OCI-LY1 (cell line): ENCODE results near the gene FA2H.
"Not testable (repeated sequence)": the region's sequence is repeated elsewhere in the genome, so short reads cannot be mapped to it uniquely, and the experiment has no call there.

Experiments used
- H2AFZ ChIP-seq: fragments of 200-600 bp; sonication (generic), shearing (Covaris generic); 2 replicates; pipeline ENCODE4 v1.6.0; 2014; ENCODE audit warnings: antibody characterized with exemption, mild to moderate bottlenecking, low read length
- H3F3A ChIP-seq: fragments of 200-600 bp; sonication (generic), shearing (Covaris generic); 2 replicates; pipeline ENCODE4 v1.6.0; 2014; ENCODE audit warnings: mild to moderate bottlenecking, antibody characterized with exemption, low read length, moderate library complexity; ENCODE audit not compliant: insufficient read depth
- H3K27ac ChIP-seq: fragments of 200-600 bp; sonication (generic); 2 replicates; pipeline ENCODE4 v1.5.1; 2014; ENCODE audit warnings: low read length, mixed run types, mild to moderate bottlenecking, low read depth; ENCODE audit not compliant: poor library complexity, severe bottlenecking
- H3K27me3 ChIP-seq: fragments of 200-600 bp; sonication (generic); 2 replicates; pipeline ENCODE4 v1.6.0; 2014; ENCODE audit warnings: antibody characterized with exemption, mild to moderate bottlenecking, low read length, moderate library complexity; ENCODE audit not compliant: insufficient read depth
- H3K36me3 ChIP-seq: fragments of 200-600 bp; sonication (generic); 2 replicates; pipeline ENCODE4 v1.6.1; 2014; ENCODE audit warnings: mild to moderate bottlenecking, antibody characterized with exemption, low read length, moderate library complexity, mixed read lengths; ENCODE audit not compliant: insufficient read depth
- H3K4me1 ChIP-seq: fragments of 200-600 bp; sonication (generic); 2 replicates; pipeline ENCODE4 v1.5.1; 2014; ENCODE audit warnings: mild to moderate bottlenecking, low read length, moderate library complexity; ENCODE audit not compliant: insufficient read depth, severe bottlenecking
- H3K4me2 ChIP-seq: fragments of 200-600 bp; sonication (generic), shearing (Covaris generic); 2 replicates; pipeline ENCODE4 v1.6.1; 2014; ENCODE audit warnings: low read length
- H3K4me3 ChIP-seq: fragments of 200-600 bp; sonication (generic); 2 replicates; pipeline ENCODE4 v1.5.1; 2014; ENCODE audit warnings: low read length, low read depth, mild to moderate bottlenecking, mixed read lengths; ENCODE audit not compliant: poor library complexity, severe bottlenecking
- H3K79me2 ChIP-seq: fragments of 200-600 bp; shearing (Covaris generic); 2 replicates; pipeline ENCODE4 v1.6.1; 2016; ENCODE audit warnings: mixed run types, low read length, mixed read lengths; ENCODE audit not compliant: insufficient read depth
- H3K9ac ChIP-seq: fragments of 200-600 bp; sonication (generic), shearing (Covaris generic); 2 replicates; pipeline ENCODE4 v1.6.1; 2014; ENCODE audit warnings: mild to moderate bottlenecking, low read length, mixed read lengths
- H3K9me2 ChIP-seq: fragments of 200-600 bp; sonication (generic), shearing (Covaris generic); 2 replicates; pipeline ENCODE4 v1.6.1; 2014; ENCODE audit warnings: low read depth, mild to moderate bottlenecking, low read length, mixed read lengths
- H3K9me3 ChIP-seq: fragments of 200-600 bp; shearing (Covaris generic); 2 replicates; pipeline ENCODE4 v1.6.1; 2014; ENCODE audit warnings: low read length, mixed read lengths
- H4K20me1 ChIP-seq: fragments of 200-600 bp; sonication (generic), shearing (Covaris generic); 2 replicates; pipeline ENCODE4 v1.6.0; 2016; ENCODE audit warnings: mild to moderate bottlenecking, low read length; ENCODE audit not compliant: insufficient read depth
- CTCF ChIP-seq: fragments of 200-600 bp; sonication (generic), shearing (Covaris generic); IDR thresholded peaks from 2 replicates; pipeline ENCODE4 v1.5.1; 2017; ENCODE audit warnings: mild to moderate bottlenecking, antibody characterized with exemption, low read length, moderate library complexity, mixed read lengths
- EZH2 ChIP-seq: fragments of 200-600 bp; sonication (generic), shearing (Covaris generic); IDR thresholded peaks from 2 replicates; pipeline ENCODE4 v1.8.0; 2017; ENCODE audit warnings: borderline replicate concordance, mixed run types, mild to moderate bottlenecking, antibody characterized with exemption, low read length, moderate library complexity, mixed read lengths

The FA2H gene

GRCh38 chr16:74679983-74680382 lies 94.6 kb downstream of the FA2H start:
- no peak for TF ChIP-seq CTCF
- TF ChIP-seq EZH2 = no peak
- H3F3A ChIP-seq = no peaks in the 10 kb centered on the region
- H2AFZ ChIP-seq = no peak overlapping the region
- H3K4me2 ChIP-seq = no peak overlapping the region
- no peak overlapping the region for H3K4me3 ChIP-seq
- H3K79me2 ChIP-seq = no peaks in the 10 kb centered on the region
- no peak overlapping the region for H3K9ac ChIP-seq
- H4K20me1 ChIP-seq = no peaks in the 10 kb centered on the region
- no peaks in the 10 kb centered on the region for H3K9me3 ChIP-seq
- no peak overlapping the region for H3K27ac ChIP-seq
- no peaks in the 10 kb centered on the region for H3K27me3 ChIP-seq
- H3K36me3 ChIP-seq = no peaks in the 10 kb centered on the region
- H3K4me1 ChIP-seq = no peaks in the 10 kb centered on the region
- no peaks in the 10 kb centered on the region for H3K9me2 ChIP-seq

GRCh38 chr16:74677868-74678267 lies 96.8 kb downstream of the FA2H start:
- H3K4me1 ChIP-seq = no peaks in the 10 kb centered on the region
- no peaks in the 10 kb centered on the region for H4K20me1 ChIP-seq
- H3K4me3 ChIP-seq = no peak overlapping the region
- H3K9me3 ChIP-seq = no peaks in the 10 kb centered on the region
- no peaks in the 10 kb centered on the region for H3K9me2 ChIP-seq
- no peak for TF ChIP-seq EZH2
- no peak for TF ChIP-seq CTCF
- H3K9ac ChIP-seq = no peak overlapping the region
- H3K27ac ChIP-seq = no peak overlapping the region
- H3K79me2 ChIP-seq = no peaks in the 10 kb centered on the region
- no peak overlapping the region for H3K4me2 ChIP-seq
- H3K36me3 ChIP-seq = no peaks in the 10 kb centered on the region
- H3F3A ChIP-seq = no peaks in the 10 kb centered on the region
- no peaks in the 10 kb centered on the region for H3K27me3 ChIP-seq
- H2AFZ ChIP-seq = no peak overlapping the region

GRCh38 chr16:74673876-74674275 lies 100.7 kb downstream of the FA2H start:
- Histone ChIP-seq H3K9me3 (no peaks in the 10 kb centered on the region), H3K9ac (no peak overlapping the region), H3K27ac (no peak overlapping the region), H3K36me3 (no peaks in the 10 kb centered on the region), H3K4me2 (no peak overlapping the region), H4K20me1 (no peaks in the 10 kb centered on the region), H3K9me2 (no peaks in the 10 kb centered on the region), H3K79me2 (no peaks in the 10 kb centered on the region), H3K4me3 (no peak overlapping the region), H3K4me1 (no peaks in the 10 kb centered on the region), H3F3A (no peaks in the 10 kb centered on the region), H3K27me3 (no peaks in the 10 kb centered on the region), H2AFZ (no peak overlapping the region)
- TF ChIP-seq CTCF (no peak), EZH2 (no peak)

GRCh38 chr16:74668877-74669276 lies 105.7 kb downstream of the FA2H start:
- H3K36me3 ChIP-seq = peaks cover 22% of the 10 kb centered on the region
- H4K20me1 ChIP-seq, H3K27ac ChIP-seq, H2AFZ ChIP-seq, H3K27me3 ChIP-seq, H3F3A ChIP-seq, H3K9ac ChIP-seq, H3K9me2 ChIP-seq, H3K4me2 ChIP-seq, H3K4me3 ChIP-seq: not testable (repeated sequence)
- H3K79me2 ChIP-seq = peaks cover 24% of the 10 kb centered on the region
- H3K9me3 ChIP-seq = peaks cover 11% of the 10 kb centered on the region; the same call in 1 of the 2 replicates
- H3K4me1 ChIP-seq = peaks cover 22% of the 10 kb centered on the region
